Muscle layer of duodenum (tissue), 2 donors: ENCODE measurements around the gene SGCA.

Experiments
- H3K27ac ChIP-seq: one replicate; pipeline ENCODE4 v1.7.0; 2013; ENCODE audit warnings: mild to moderate bottlenecking, low read length
- H3K27me3 ChIP-seq: one replicate; pipeline ENCODE4 v1.7.0; 2013; ENCODE audit warnings: low read depth, mild to moderate bottlenecking, control low read depth, low read length
- H3K36me3 ChIP-seq, 2 donors: one replicate each; pipeline ENCODE4 v1.7.0; 2013; ENCODE audit warnings: low read length in 2 of 2, control low read depth in 1 of 2, mild to moderate bottlenecking in 1 of 2; ENCODE audit not compliant: insufficient read depth in 2 of 2, control insufficient read depth in 1 of 2
- H3K4me1 ChIP-seq, 2 donors: one replicate each; pipeline ENCODE4 v1.7.0; 2013; ENCODE audit warnings: low read length in 2 of 2, mild to moderate bottlenecking in 2 of 2, control low read depth in 1 of 2, moderate library complexity in 1 of 2; ENCODE audit not compliant: insufficient read depth in 2 of 2, control insufficient read depth in 1 of 2
- H3K4me3 ChIP-seq, 2 donors: one replicate each; pipeline ENCODE4 v1.7.0; 2013; ENCODE audit warnings: low read length in 2 of 2, low read depth in 1 of 2, mild to moderate bottlenecking in 1 of 2
- H3K9me3 ChIP-seq, 2 donors: one replicate each; pipeline ENCODE4 v1.7.0; 2013; ENCODE audit warnings: low read length in 2 of 2, control low read depth in 1 of 2, mild to moderate bottlenecking in 1 of 2; ENCODE audit not compliant: control insufficient read depth in 1 of 2
- donor health status: healthy.

The SGCA gene

GRCh38 chr17:50188921-50189549 lies 23.2 kb downstream of the SGCA start:
- no peaks in the 10 kb centered on the region for H3K27me3 ChIP-seq
- H3K27ac ChIP-seq: no peak overlapping the region
- H3K4me1 ChIP-seq: peaks cover 0 to 59% of the 10 kb centered on the region in 2 donors
- H3K36me3 ChIP-seq: peaks cover 53 to 88% of the 10 kb centered on the region in 2 donors
- H3K9me3 ChIP-seq: no peaks in the 10 kb centered on the region
- H3K4me3 ChIP-seq: no peak overlapping the region

- Histone ChIP-seq H3K4me3 (no peak overlapping the region), H3K36me3 (peaks cover 56 to 94% of the 10 kb centered on the region in 2 donors), H3K9me3 (no peaks in the 10 kb centered on the region), H3K27ac (no peak overlapping the region), H3K4me1 (peaks cover 0 to 58% of the 10 kb centered on the region in 2 donors), H3K27me3 (no peaks in the 10 kb centered on the region)
Measured at GRCh38 chr17:50189550-50190292, 23.9 kb downstream of the SGCA start.

GRCh38 chr17:50190293-50190602 lies 24.4 kb downstream of the SGCA start:
- Histone ChIP-seq H3K9me3 (no peaks in the 10 kb centered on the region), H3K4me3 (no peak overlapping the region), H3K27me3 (no peaks in the 10 kb centered on the region), H3K36me3 (peaks cover 62 to 96% of the 10 kb centered on the region in 2 donors), H3K27ac (no peak overlapping the region), H3K4me1 (peaks cover 0 to 54% of the 10 kb centered on the region in 2 donors)

GRCh38 chr17:50190603-50191358 lies 25.0 kb downstream of the SGCA start:
- Histone ChIP-seq H3K27ac (no peak overlapping the region), H3K36me3 (peaks cover 62 to 97% of the 10 kb centered on the region in 2 donors), H3K4me1 (peaks cover 0 to 52% of the 10 kb centered on the region in 2 donors)

DNA sequence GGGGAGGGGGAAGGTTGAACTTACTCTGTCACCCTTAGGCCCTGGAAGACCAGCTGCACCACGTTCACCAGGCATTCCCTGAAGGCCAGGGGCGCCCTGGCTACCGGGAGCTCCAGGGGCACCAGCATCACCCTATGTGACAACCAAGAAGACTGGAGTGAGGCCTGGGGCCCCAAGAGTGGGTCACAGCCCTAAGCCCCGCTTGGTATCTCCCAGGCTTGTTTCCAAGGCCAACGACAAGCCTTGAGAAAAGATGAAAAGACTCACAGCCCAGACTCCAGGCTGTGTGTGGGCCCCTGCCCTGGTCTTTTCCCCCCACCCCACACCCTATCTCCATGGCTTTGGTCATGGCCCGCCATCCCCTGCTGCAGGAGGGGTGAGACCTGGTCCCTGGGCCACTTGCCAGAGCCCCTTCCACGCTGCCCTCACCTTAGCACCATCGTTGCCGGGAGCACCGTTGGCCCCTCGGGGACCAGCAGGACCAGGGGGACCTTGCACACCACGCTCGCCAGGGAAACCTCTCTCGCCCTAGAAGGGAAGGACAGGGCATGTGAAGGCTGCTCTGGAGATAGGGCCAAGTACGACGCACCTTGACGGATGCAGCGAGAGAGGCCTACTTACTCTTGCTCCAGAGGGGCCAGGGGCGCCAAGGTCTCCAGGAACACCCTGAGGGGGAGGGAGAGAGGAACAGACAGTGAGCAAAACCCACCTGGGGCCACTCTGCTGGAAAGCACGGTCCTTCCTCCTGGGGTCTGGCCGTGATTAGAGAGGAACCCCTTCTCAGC lies 25.7 kb downstream of the SGCA start:
- H3K4me1 ChIP-seq: peaks cover 0 to 47% of the 10 kb centered on the region in 2 donors
- H3K36me3 ChIP-seq: peaks cover 68 to 97% of the 10 kb centered on the region in 2 donors
- no peaks in the 10 kb centered on the region for H3K9me3 ChIP-seq
- H3K4me3 ChIP-seq: no peak overlapping the region
- no peak overlapping the region for H3K27ac ChIP-seq
- no peaks in the 10 kb centered on the region for H3K27me3 ChIP-seq

More at GRCh38 chr17:50190603-50191358, 25.0 kb downstream of the SGCA start:
- Histone ChIP-seq H3K9me3 (no peaks in the 10 kb centered on the region), H3K4me3 (no peak overlapping the region), H3K27me3 (no peaks in the 10 kb centered on the region)

DNA sequence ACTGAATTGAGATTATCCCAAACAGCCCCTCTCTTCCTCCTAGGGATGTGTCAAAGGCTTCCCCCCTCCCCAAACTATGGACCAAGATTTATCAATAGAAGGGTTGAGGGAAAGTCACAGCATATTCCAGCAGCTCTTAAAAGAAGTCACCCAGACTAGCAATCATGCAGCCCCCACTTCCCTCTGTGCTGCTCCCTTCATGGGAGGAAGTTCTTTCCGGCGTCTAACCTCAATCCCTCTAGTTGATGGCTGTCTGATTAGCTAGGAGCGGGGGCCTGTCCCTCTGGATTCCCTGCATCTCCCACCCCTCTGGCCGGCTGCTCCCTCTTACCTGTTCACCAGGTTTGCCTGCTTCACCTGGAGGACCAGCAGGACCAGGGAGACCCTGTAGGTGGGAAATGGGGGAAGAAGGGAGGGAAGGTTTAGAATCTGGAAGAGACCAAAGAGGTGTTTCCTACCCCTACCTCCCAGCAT lies 26.4 kb downstream of the SGCA start:
- no peak overlapping the region for H3K27ac ChIP-seq
- H3K36me3 ChIP-seq: peaks cover 71 to 97% of the 10 kb centered on the region in 2 donors
- peaks cover 0 to 53% of the 10 kb centered on the region in 2 donors for H3K4me1 ChIP-seq
- no peaks in the 10 kb centered on the region for H3K9me3 ChIP-seq
- no peaks in the 10 kb centered on the region for H3K27me3 ChIP-seq
- H3K4me3 ChIP-seq: no peak overlapping the region

- Histone ChIP-seq H3K36me3 (peaks cover 71 to 98% of the 10 kb centered on the region in 2 donors), H3K4me3 (no peak overlapping the region), H3K27ac (no peak overlapping the region)
Measured at GRCh38 chr17:50192618-50193291, 26.9 kb downstream of the SGCA start.

DNA sequence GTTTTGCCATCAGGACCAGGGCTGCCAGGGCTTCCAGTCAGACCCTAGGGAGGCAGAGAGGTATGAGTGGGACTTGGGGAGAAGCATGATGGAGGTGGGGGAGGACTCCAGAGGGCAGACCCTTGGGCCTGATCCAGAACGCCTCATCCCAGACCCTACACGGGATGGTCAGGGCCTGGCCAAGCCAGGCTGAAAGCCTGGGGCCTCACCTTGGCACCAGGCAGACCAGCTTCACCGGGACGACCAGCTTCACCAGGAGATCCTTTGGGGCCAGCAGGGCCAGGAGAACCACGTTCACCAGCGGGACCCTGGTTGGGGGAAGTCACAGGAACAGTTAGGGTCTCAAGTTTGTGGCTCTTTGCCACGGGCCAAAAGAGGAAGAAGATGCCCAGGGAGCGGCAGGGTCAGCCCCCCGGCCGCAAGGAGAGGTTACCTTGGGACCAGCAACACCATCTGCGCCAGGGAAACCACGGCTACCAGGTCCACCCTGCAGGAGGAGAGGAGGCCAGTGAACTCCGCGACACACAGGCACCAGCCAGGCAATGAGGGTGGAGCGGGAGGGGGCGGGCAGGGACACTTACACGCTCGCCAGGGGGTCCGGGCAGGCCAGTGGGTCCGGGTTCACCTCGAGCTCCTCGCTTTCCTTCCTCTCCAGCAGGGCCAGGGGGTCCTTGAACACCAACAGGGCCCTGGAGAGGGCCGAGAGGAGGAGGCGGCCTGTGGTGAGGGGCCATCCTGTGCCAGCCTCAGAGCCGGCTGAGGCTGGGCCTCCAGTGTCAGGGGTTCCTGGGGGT lies 28.5 kb downstream of the SGCA start:
- no peak overlapping the region for H3K27ac ChIP-seq
- no peaks in the 10 kb centered on the region for H3K27me3 ChIP-seq
- peaks cover 64 to 92% of the 10 kb centered on the region in 2 donors for H3K36me3 ChIP-seq
- no peaks in the 10 kb centered on the region for H3K9me3 ChIP-seq
- no peak overlapping the region for H3K4me3 ChIP-seq
- peaks cover 14 to 58% of the 10 kb centered on the region in 2 donors for H3K4me1 ChIP-seq

More at GRCh38 chr17:50192618-50193291, 26.9 kb downstream of the SGCA start:
- H3K4me1 ChIP-seq: peaks cover 5 to 58% of the 10 kb centered on the region in 2 donors
- no peaks in the 10 kb centered on the region for H3K9me3 ChIP-seq
- no peaks in the 10 kb centered on the region for H3K27me3 ChIP-seq

GRCh38 chr17:50194934-50195865 lies 29.4 kb downstream of the SGCA start:
- H3K4me1 ChIP-seq: peaks cover 14 to 60% of the 10 kb centered on the region in 2 donors

More at GRCh38 chr17:50194934-50195865, 29.4 kb downstream of the SGCA start:
- Histone ChIP-seq H3K9me3 (no peaks in the 10 kb centered on the region), H3K4me3 (no peak overlapping the region), H3K27ac (no peak overlapping the region), H3K36me3 (peaks cover 62 to 83% of the 10 kb centered on the region in 2 donors), H3K27me3 (no peaks in the 10 kb centered on the region)
